HepG2 (cell line): ENCODE measurements around the gene TBX21. TPM values are rescaled to one million over a fixed set of nuclear protein-coding genes. Genes with fewer than 3 reads are reported as not detected.

ENCODE experiments used
- ATAC-seq: fragments of 200-7000 bp; cut with Tn5 transposase; 3 replicates; pipeline ENCODE4 v1.9.1; 2020; ENCODE audit warnings: mild to moderate bottlenecking, moderate library complexity
- BruUV-seq: library from RNA; stranded (reverse); fragments of 400-500 nt; replicated peaks from 2 replicates; lab custom pipeline; 2021; lab: Mats Ljungman, UMichigan
- CTCF ChIA-PET: fragments of 300-600 bp; formaldehyde crosslinking; extraction: SDS; loops from one replicate; lab custom pipeline; 2021; ENCODE audit warnings: low total read pairs, inconsistent platforms, low intra/inter-chr PET ratio; lab: Yijun Ruan, JAX
- POLR2A ChIA-PET: fragments of 350-600 bp; sonication (Branson Sonifier 250); formaldehyde crosslinking; loops from one replicate; lab custom pipeline; 2020; ENCODE audit warnings: antibody characterized with exemption, inconsistent platforms; lab: Yijun Ruan, JAX
- DNase-seq: peaks from one replicate; pipeline ENCODE4 v3.0.0-alpha.2; 2015; ENCODE audit warnings: low spot score
- FAIRE-seq: peaks from 3 replicates; lab custom pipeline; 2011; peaks lifted over from hg19 to GRCh38; lab: Jason Lieb, UNC
- H2AFZ ChIP-seq: one replicate; pipeline ENCODE4 v1.6.1; 2011; ENCODE audit warnings: low read length, inconsistent platforms
- H3K27ac ChIP-seq: fragments of 300-600 bp; 3 replicates; pipeline ENCODE4 v1.8.0; 2011; ENCODE audit warnings: mixed run types, mild to moderate bottlenecking, mixed read lengths, low read length, inconsistent platforms; ENCODE audit not compliant: insufficient read depth; ENCODE audit errors: extremely low read length
- H3K27me3 ChIP-seq, 2 experiments: fragments of 200-600 bp in 1 of 2; 2 replicates in 1 of 2; 3 replicates in 1 of 2; pipeline versions ENCODE4 v1.6.0 to v1.8.0; 2011; ENCODE audit warnings: low read length in 2 of 2, mild to moderate bottlenecking in 2 of 2, moderate library complexity in 2 of 2, inconsistent platforms in 1 of 2; ENCODE audit not compliant: insufficient read depth in 2 of 2, control insufficient read depth in 1 of 2
- H3K36me3 ChIP-seq, 2 experiments: fragments of 200-600 bp in 1 of 2; replicated peaks in 1 of 2; 2 replicates in 1 of 2; 3 replicates in 1 of 2; pipeline versions ENCODE4 v1.5.1 to v1.8.0; 2011; ENCODE audit warnings: low read length in 2 of 2, inconsistent platforms in 1 of 2; ENCODE audit not compliant: insufficient read depth in 2 of 2, control insufficient read depth in 1 of 2
- H3K4me1 ChIP-seq: 2 replicates; pipeline ENCODE4 v1.5.1; 2012; ENCODE audit warnings: low read length, inconsistent platforms; ENCODE audit not compliant: insufficient read depth
- H3K4me2 ChIP-seq: 2 replicates; pipeline ENCODE4 v1.6.0; 2011; ENCODE audit warnings: low read depth, low read length, inconsistent platforms
- H3K4me3 ChIP-seq, 3 experiments: fragments of 200-600 bp in 1 of 3; sonication (generic), shearing (Covaris generic) in 1 of 3; replicated peaks in 1 of 3; 2 replicates each; pipeline ENCODE4 v1.5.1; 2011 to 2016; ENCODE audit warnings: low read length in 3 of 3, inconsistent platforms in 2 of 3, low read depth in 2 of 3, mild to moderate bottlenecking in 2 of 3, control low read depth in 1 of 3, mixed read lengths in 1 of 3; ENCODE audit not compliant: insufficient read depth in 1 of 3
- H3K79me2 ChIP-seq: one replicate; pipeline ENCODE4 v1.6.1; 2011; ENCODE audit warnings: low read length, inconsistent platforms; ENCODE audit not compliant: insufficient read depth
- H3K9ac ChIP-seq: 2 replicates; pipeline ENCODE4 v1.6.0; 2011; ENCODE audit warnings: mild to moderate bottlenecking, low read depth, low read length, inconsistent platforms; ENCODE audit not compliant: insufficient read depth
- H3K9me3 ChIP-seq: 2 replicates; pipeline ENCODE4 v1.5.1; 2012; ENCODE audit warnings: mild to moderate bottlenecking, low read length
- H4K20me1 ChIP-seq: 2 replicates; pipeline ENCODE4 v1.6.0; 2011; ENCODE audit warnings: inconsistent platforms, mild to moderate bottlenecking, low read length, moderate library complexity; ENCODE audit not compliant: insufficient read depth
- CREM ChIP-seq, 2 experiments: sonication (generic) in 1 of 2; formaldehyde crosslinking in 1 of 2; IDR thresholded peaks; 2 replicates each; pipeline versions ENCODE4 v1.4.0 to v1.6.1; 2016 to 2020; ENCODE audit warnings: antibody characterized with exemption in 1 of 2, mild to moderate bottlenecking in 1 of 2, missing genetic modification reagents in 1 of 2
- DNMT1 ChIP-seq: sonication (generic); formaldehyde crosslinking; IDR thresholded peaks from 2 replicates; pipeline ENCODE4 v1.5.1; 2020; ENCODE audit warnings: mild to moderate bottlenecking, missing genetic modification reagents
- FOXJ3 ChIP-seq: sonication (generic); formaldehyde crosslinking; IDR thresholded peaks from 2 replicates; pipeline ENCODE4 v1.4.0; 2020; ENCODE audit warnings: missing genetic modification reagents, mild to moderate bottlenecking, borderline replicate concordance
- KAT8 ChIP-seq: IDR thresholded peaks from 2 replicates; pipeline ENCODE4 v1.6.1; 2016; ENCODE audit warnings: missing genetic modification reagents, missing compliant biosample characterization
- MTA3 ChIP-seq: sonication (generic); formaldehyde crosslinking; IDR thresholded peaks from 2 replicates; pipeline ENCODE4 v1.4.0; 2020; ENCODE audit warnings: missing genetic modification reagents
- PRDM10 ChIP-seq: sonication (generic); formaldehyde crosslinking; IDR thresholded peaks from 2 replicates; pipeline ENCODE4 v1.4.0; 2020; ENCODE audit warnings: low read depth, missing genetic modification reagents
- ZBTB4 ChIP-seq: sonication (generic); formaldehyde crosslinking; IDR thresholded peaks from 2 replicates; pipeline ENCODE4 v1.4.0; 2020; ENCODE audit warnings: missing genetic modification reagents, mild to moderate bottlenecking, borderline replicate concordance
- ZFP36L1 ChIP-seq: sonication (generic); formaldehyde crosslinking; IDR thresholded peaks from 2 replicates; pipeline ENCODE4 v1.8.0; 2022; ENCODE audit warnings: mild to moderate bottlenecking, missing genetic modification reagents, moderate library complexity
- ZNF432 ChIP-seq: sonication (generic); formaldehyde crosslinking; IDR thresholded peaks from 2 replicates; pipeline ENCODE4 v1.5.0; 2020; ENCODE audit warnings: missing genetic modification reagents, mild to moderate bottlenecking, borderline replicate concordance
- ZNF503 ChIP-seq: sonication (generic); formaldehyde crosslinking; IDR thresholded peaks from 2 replicates; pipeline ENCODE4 v1.4.0; 2020; ENCODE audit warnings: missing genetic modification reagents
- ZNF607 ChIP-seq: sonication (generic); formaldehyde crosslinking; IDR thresholded peaks from 2 replicates; pipeline ENCODE4 v1.5.1; 2020; ENCODE audit warnings: missing genetic modification reagents, mild to moderate bottlenecking, borderline replicate concordance
- ZNF841 ChIP-seq: sonication (generic); formaldehyde crosslinking; IDR thresholded peaks from 2 replicates; pipeline ENCODE4 v1.8.1; 2023; ENCODE audit warnings: missing genetic modification reagents, borderline replicate concordance
- WGBS: methylation state at CpG from one replicate; pipeline ENCODE4 v1.1.6; 2017; ENCODE audit warnings: low lambda C conversion rate; 5-methylcytosine and 5-hydroxymethylcytosine counted together
- in situ Hi-C: cut with HindIII; loops from 2 replicates; pipeline ENCODE4 v1.10.0; 2017; ENCODE audit warnings: low pct_unique_long_range_greater_than_20kb; ENCODE audit not compliant: extremely low pct_ligation_motif_present
- intact Hi-C: fragments of 100-400 bp; cut with micrococcal nuclease; formaldehyde crosslinking; loops from one replicate; pipeline ENCODE4 v1.10.0; 2022; ENCODE audit not compliant: unreplicated experiment
- polyA plus RNA-seq, 8 experiments: library from polyadenylated mRNA; depleted of rRNA in 3 of 8; stranded (reverse) in 7 of 8; unstranded in 1 of 8; fragments of >200 nt; fragmentation: Illumina TruSeq in 4 of 8; extraction: Trizol in 4 of 8; gene quantifications; 2 replicates each; pipeline versions ENCODE4 v1.2.1 to v1.2.3, GENCODE V29; 2011 to 2016; ENCODE audit warnings: low read depth in 4 of 8, missing spikeins in 1 of 8, mixed read lengths in 1 of 8; ENCODE audit not compliant: insufficient read depth in 1 of 8
- total RNA-seq, 5 experiments: library from RNA; depleted of rRNA; stranded (reverse); fragments of >200 nt; fragmentation: Illumina TruSeq; extraction: Trizol; gene quantifications; 2 replicates each; pipeline ENCODE4 v1.2.3, GENCODE V29; 2016; ENCODE audit warnings: low read depth in 1 of 5

Gene TBX21
- total and polyA plus RNA-seq, 2 of the 13 experiments (the other 11 are each of a cell fraction or from before 2014, with no cell fraction given), result not detected

- Histone ChIP-seq H3K9ac (no peak overlapping the region), H3K36me3 (no peaks in the 10 kb centered on the region), H2AFZ (no peak overlapping the region), H3K79me2 (no peaks in the 10 kb centered on the region), H3K27ac (no peak overlapping the region), H3K4me3 (no peak overlapping the region), H4K20me1 (no peaks in the 10 kb centered on the region; the same call in 1 of the 2 replicates), H3K4me2 (no peak overlapping the region), H3K27me3 (peaks cover 16 to 79% of the 10 kb centered on the region in 2 experiments; a peak in 4 of 5 replicates), H3K4me1 (peaks cover 12% of the 10 kb centered on the region; the same call in 1 of the 2 replicates), H3K9me3 (no peaks in the 10 kb centered on the region)
- ATAC-seq (no peak), DNase-seq (no peak), FAIRE-seq (no peak)
- in situ Hi-C loops, result no loop called here
- WGBS, result 28% methylated on average over 8 of the region's 8 CpGs
- no TSS peak for BruUV-seq
- TF ChIP-seq MTA3 (CRISPR knock-in tag), result no peak
- no peak for TF ChIP-seq ZNF841
- TF ChIP-seq FOXJ3 (CRISPR knock-in tag), result no peak
- no peak for TF ChIP-seq PRDM10 (CRISPR knock-in tag)
- TF ChIP-seq ZNF432 (CRISPR knock-in tag), result no peak
- TF ChIP-seq DNMT1 (CRISPR knock-in tag), result no peak
- TF ChIP-seq ZNF607 (CRISPR knock-in tag), result no peak
- no peak for TF ChIP-seq ZFP36L1 (CRISPR knock-in tag)
- no peak for TF ChIP-seq ZBTB4 (CRISPR knock-in tag)
- no peak for TF ChIP-seq ZNF503
- no peak for TF ChIP-seq CREM (IDR thresholded peaks at IDR 0.05)
- no peak for TF ChIP-seq CREM (CRISPR knock-in tag; IDR thresholded peaks at IDR 0.05)
- TF ChIP-seq KAT8, result no peak
- intact Hi-C loops, result no loop called here
- ChIA-PET CTCF (no interaction called here), POLR2A (no interaction called here)
Observed at GRCh38 chr17:47739150-47739549, 6.1 kb downstream of the TBX21 start.
